H7 (cell line): ENCODE measurements around the gene CHN1. TPM values are rescaled to one million over a fixed set of nuclear protein-coding genes. Genes with fewer than 3 reads are reported as not detected.

ENCODE experiments used
- DNase-seq: peaks from one replicate; pipeline ENCODE4 v3.0.0; 2012
- H3K27me3 ChIP-seq: 2 replicates; pipeline ENCODE4 v1.6.0; 2011; ENCODE audit warnings: mild to moderate bottlenecking, low read length; ENCODE audit not compliant: control insufficient read depth, insufficient read depth
- H3K36me3 ChIP-seq: replicated peaks from 2 replicates; pipeline ENCODE4 v1.5.1; 2011; ENCODE audit warnings: low read length; ENCODE audit not compliant: control insufficient read depth, insufficient read depth
- H3K4me3 ChIP-seq: 2 replicates; pipeline ENCODE4 v1.5.1; 2011; ENCODE audit warnings: low read depth, mild to moderate bottlenecking, control low read depth, low read length, moderate library complexity; ENCODE audit not compliant: insufficient read depth
- total RNA-seq: library from RNA; depleted of rRNA; stranded (reverse); fragments of >200 nt; shearing (Covaris generic); gene quantifications from 2 replicates; pipeline ENCODE4 v1.2.3, GENCODE V29; 2014

Gene CHN1
- total RNA-seq, 1 experiment from 2014 or later, result 30.4 TPM

GRCh38 chr2:174902506-174903263 lies 102.5 kb downstream of the CHN1 start:
- DNase-seq, result no peak
- Histone ChIP-seq H3K27me3 (no peaks in the 10 kb centered on the region), H3K4me3 (no peak overlapping the region), H3K36me3 (no peaks in the 10 kb centered on the region)

GRCh38 chr2:174901075-174901474 lies 104.1 kb downstream of the CHN1 start:
- H3K4me3 ChIP-seq, result no peak overlapping the region

GRCh38 chr2:174897286-174897685 lies 107.9 kb downstream of the CHN1 start:
- no peak for DNase-seq
- H3K36me3 ChIP-seq, result no peaks in the 10 kb centered on the region
- no peak overlapping the region for H3K4me3 ChIP-seq
- no peaks in the 10 kb centered on the region for H3K27me3 ChIP-seq

More at GRCh38 chr2:174901075-174901474, 104.1 kb downstream of the CHN1 start:
- DNase-seq, result no peak
- Histone ChIP-seq H3K36me3 (no peaks in the 10 kb centered on the region), H3K27me3 (no peaks in the 10 kb centered on the region)

GRCh38 chr2:174893018-174893417 lies 112.2 kb downstream of the CHN1 start:
- Histone ChIP-seq H3K4me3 (no peak overlapping the region), H3K27me3 (no peaks in the 10 kb centered on the region), H3K36me3 (no peaks in the 10 kb centered on the region)
- no peak for DNase-seq

GRCh38 chr2:174892546-174892945 lies 112.6 kb downstream of the CHN1 start:
- DNase-seq, result no peak
- H3K27me3 ChIP-seq, result no peaks in the 10 kb centered on the region
- no peak overlapping the region for H3K4me3 ChIP-seq
- no peaks in the 10 kb centered on the region for H3K36me3 ChIP-seq

- DNase-seq, result no peak
- no peaks in the 10 kb centered on the region for H3K36me3 ChIP-seq
- no peak overlapping the region for H3K4me3 ChIP-seq
- no peaks in the 10 kb centered on the region for H3K27me3 ChIP-seq
Measured at GRCh38 chr2:174888646-174889271, 116.4 kb downstream of the CHN1 start.

GRCh38 chr2:174888146-174888545 lies 117.0 kb downstream of the CHN1 start:
- Histone ChIP-seq H3K27me3 (no peaks in the 10 kb centered on the region), H3K4me3 (no peak overlapping the region), H3K36me3 (no peaks in the 10 kb centered on the region)
- DNase-seq, result no peak

- DNase-seq, result no peak
- H3K36me3 ChIP-seq, result no peaks in the 10 kb centered on the region
- no peak overlapping the region for H3K4me3 ChIP-seq
- H3K27me3 ChIP-seq, result no peaks in the 10 kb centered on the region
Measured at GRCh38 chr2:174882416-174882815, 122.8 kb downstream of the CHN1 start.

GRCh38 chr2:174881678-174882077 lies 123.5 kb downstream of the CHN1 start:
- Histone ChIP-seq H3K36me3 (no peaks in the 10 kb centered on the region), H3K27me3 (no peaks in the 10 kb centered on the region), H3K4me3 (no peak overlapping the region)
- DNase-seq, result no peak

- no peak overlapping the region for H3K4me3 ChIP-seq
- DNase-seq, result no peak
- no peaks in the 10 kb centered on the region for H3K27me3 ChIP-seq
- no peaks in the 10 kb centered on the region for H3K36me3 ChIP-seq
Measured at GRCh38 chr2:174878537-174879147, 126.5 kb downstream of the CHN1 start.

GRCh38 chr2:174877751-174878150 lies 127.4 kb downstream of the CHN1 start:
- Histone ChIP-seq H3K27me3 (no peaks in the 10 kb centered on the region), H3K36me3 (no peaks in the 10 kb centered on the region), H3K4me3 (no peak overlapping the region)
- no peak for DNase-seq

- no peaks in the 10 kb centered on the region for H3K27me3 ChIP-seq
- no peaks in the 10 kb centered on the region for H3K36me3 ChIP-seq
- DNase-seq, result no peak
- H3K4me3 ChIP-seq, result no peak overlapping the region
Measured at GRCh38 chr2:174877301-174877700, 127.9 kb downstream of the CHN1 start.

- Histone ChIP-seq H3K27me3 (no peaks in the 10 kb centered on the region), H3K4me3 (no peak overlapping the region), H3K36me3 (no peaks in the 10 kb centered on the region)
- DNase-seq, result no peak
Measured at GRCh38 chr2:174874085-174874484, 131.1 kb downstream of the CHN1 start.

GRCh38 chr2:174873471-174873870 lies 131.7 kb downstream of the CHN1 start:
- no peak overlapping the region for H3K4me3 ChIP-seq

GRCh38 chr2:174870787-174871186 lies 134.4 kb downstream of the CHN1 start:
- Histone ChIP-seq H3K36me3 (no peaks in the 10 kb centered on the region), H3K4me3 (no peak overlapping the region), H3K27me3 (no peaks in the 10 kb centered on the region)
- no peak for DNase-seq

More at GRCh38 chr2:174873471-174873870, 131.7 kb downstream of the CHN1 start:
- no peak for DNase-seq
- no peaks in the 10 kb centered on the region for H3K36me3 ChIP-seq
- H3K27me3 ChIP-seq, result no peaks in the 10 kb centered on the region
